Inflammatory macrophage treated with lipopolysaccharide for 1 hour (primary cell): Measurements from ENCODE around the gene FASTKD3.
A peak's percentile ranks its signal among the peaks of the same experiment; 100 is the strongest.

Experiments
- DNase-seq, 2 donors: peaks; one replicate each; pipeline ENCODE4 v3.0.0-alpha.2; 2020 to 2022

The FASTKD3 gene

GRCh38 chr5:7849681-7850394, 19.0 kb downstream of the FASTKD3 start:
- no peak for DNase-seq

GRCh38 chr5:7848296-7848695, 20.5 kb downstream of the FASTKD3 start:
- no peak for DNase-seq

GRCh38 chr5:7846327-7846726, 22.5 kb downstream of the FASTKD3 start:
- no peak for DNase-seq

- DNase-seq = no peak
Measured at GRCh38 chr5:7845557-7845956, 23.3 kb downstream of the FASTKD3 start.

- no peak for DNase-seq
Measured at GRCh38 chr5:7844901-7845300, 23.9 kb downstream of the FASTKD3 start.

GRCh38 chr5:7842531-7842930, 26.3 kb downstream of the FASTKD3 start:
- DNase-seq = no peak

- DNase-seq = no peak
Measured at GRCh38 chr5:7837403-7837802, 31.4 kb downstream of the FASTKD3 start.

GRCh38 chr5:7834982-7835381, 33.8 kb downstream of the FASTKD3 start:
- DNase-seq = no peak

- no peak for DNase-seq
Measured at GRCh38 chr5:7828269-7828668, 40.6 kb downstream of the FASTKD3 start.

- no peak for DNase-seq
Measured at GRCh38 chr5:7827610-7828009, 41.2 kb downstream of the FASTKD3 start.

- no peak for DNase-seq
Measured at GRCh38 chr5:7825630-7826029, 43.2 kb downstream of the FASTKD3 start.

- DNase-seq = no peak
Measured at GRCh38 chr5:7824995-7825394, 43.8 kb downstream of the FASTKD3 start.

- no peak for DNase-seq
Measured at GRCh38 chr5:7823594-7823993, 45.2 kb downstream of the FASTKD3 start.

- no peak for DNase-seq
Measured at GRCh38 chr5:7822449-7822848, 46.4 kb downstream of the FASTKD3 start.

- DNase-seq = no peak
Measured at GRCh38 chr5:7816535-7816901, 52.3 kb downstream of the FASTKD3 start.

GRCh38 chr5:7815892-7816534, 52.8 kb downstream of the FASTKD3 start:
- DNase-seq = peak; percentile 55 to 88

- DNase-seq = no peak
Measured at GRCh38 chr5:7814816-7815215, 54.0 kb downstream of the FASTKD3 start.

- DNase-seq = no peak
Measured at GRCh38 chr5:7813576-7813975, 55.3 kb downstream of the FASTKD3 start.

- DNase-seq = no peak
Measured at GRCh38 chr5:7813007-7813406, 55.8 kb downstream of the FASTKD3 start.

- no peak for DNase-seq
Measured at GRCh38 chr5:7811715-7812114, 57.1 kb downstream of the FASTKD3 start.
